Rectal smooth muscle tissue (tissue), 1 donor: ENCODE measurements around the gene UBE2J2.

Source experiments
- H3K27ac ChIP-seq: one replicate; pipeline ENCODE4 v1.7.0; 2013; ENCODE audit warnings: low read depth, low read length, inconsistent platforms
- H3K27me3 ChIP-seq: one replicate; pipeline ENCODE4 v1.7.0; 2013; ENCODE audit warnings: low read length; ENCODE audit not compliant: control insufficient read depth, insufficient read depth
- H3K36me3 ChIP-seq: one replicate; pipeline ENCODE4 v1.7.0; 2013; ENCODE audit warnings: low read length; ENCODE audit not compliant: control insufficient read depth, insufficient read depth
- H3K4me1 ChIP-seq: one replicate; pipeline ENCODE4 v1.7.0; 2013; ENCODE audit warnings: low read length; ENCODE audit not compliant: control insufficient read depth, insufficient read depth
- H3K4me3 ChIP-seq: one replicate; pipeline ENCODE4 v1.7.0; 2013; ENCODE audit warnings: low read length
- H3K9ac ChIP-seq: one replicate; pipeline ENCODE4 v1.7.0; 2013; ENCODE audit warnings: low read length

Gene UBE2J2

DNA sequence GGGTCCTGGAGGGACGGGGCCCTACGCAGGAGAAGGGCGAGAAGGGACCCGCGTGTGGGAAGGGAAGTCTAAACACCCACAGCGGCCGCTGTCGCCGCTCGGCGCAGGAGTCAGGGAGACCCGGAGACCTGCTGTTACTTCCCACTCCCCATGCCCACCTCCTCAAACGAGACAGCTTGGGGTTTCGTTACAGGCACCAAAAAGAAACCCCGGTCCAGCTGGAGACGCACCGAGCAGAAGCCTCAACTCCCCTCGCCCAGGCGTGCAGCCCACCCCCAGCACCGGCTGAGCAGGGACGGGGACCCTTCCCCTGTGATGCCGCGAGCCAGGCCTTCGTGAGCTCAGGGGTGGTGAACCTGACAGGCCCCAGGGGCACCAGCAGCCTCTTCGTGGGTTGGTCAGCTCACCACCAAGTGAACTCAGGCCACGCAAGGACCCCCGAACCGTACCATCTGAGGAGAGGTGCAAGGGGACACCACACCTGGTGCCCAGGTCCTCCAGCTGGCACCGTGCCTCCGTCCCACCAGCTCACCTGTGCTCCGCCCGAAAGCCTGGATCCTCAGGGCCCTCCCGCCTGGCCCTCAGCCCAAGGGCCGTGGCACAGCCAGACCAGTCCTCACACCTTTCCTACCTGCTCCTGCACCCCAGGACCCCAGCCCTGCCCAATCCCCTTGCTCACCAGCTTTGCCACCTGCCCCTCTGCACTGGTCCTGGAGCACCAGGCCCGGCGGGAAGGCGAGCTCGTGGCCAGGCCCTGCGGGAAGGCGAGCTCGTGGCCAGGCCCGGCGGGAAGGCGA, 46.9 kb downstream of the UBE2J2 start:
- Histone ChIP-seq H3K9ac (no peak overlapping the region), H3K36me3 (peaks cover 34% of the 10 kb centered on the region), H3K27me3 (no peaks in the 10 kb centered on the region), H3K4me1 (peaks cover 4% of the 10 kb centered on the region), H3K27ac (no peak overlapping the region), H3K4me3 (no peak overlapping the region)

DNA sequence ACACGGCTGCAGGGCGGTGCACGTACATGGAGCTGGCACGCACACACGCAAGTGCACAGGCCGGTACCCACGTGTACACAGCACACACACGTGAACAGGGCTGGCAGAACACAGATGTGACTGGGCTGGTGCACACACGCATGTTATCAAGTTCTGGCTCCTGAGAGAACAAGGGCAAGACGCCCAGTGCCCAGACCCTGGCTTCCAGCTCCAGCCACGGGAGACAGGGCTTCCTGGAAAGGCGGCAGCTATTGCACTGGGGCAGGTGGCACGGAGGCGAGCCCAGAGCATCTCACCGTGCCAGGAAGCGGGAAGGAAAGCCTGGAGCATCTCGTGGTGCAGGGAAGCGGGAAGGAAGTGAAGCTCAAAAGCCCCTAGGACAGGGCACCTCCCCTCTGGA, 47.7 kb downstream of the UBE2J2 start:
- no peak overlapping the region for H3K4me3 ChIP-seq
- H3K9ac ChIP-seq: no peak overlapping the region
- peaks cover 4% of the 10 kb centered on the region for H3K4me1 ChIP-seq
- no peaks in the 10 kb centered on the region for H3K27me3 ChIP-seq
- no peak overlapping the region for H3K27ac ChIP-seq
- peaks cover 37% of the 10 kb centered on the region for H3K36me3 ChIP-seq

GRCh38 chr1:1225238-1225845, 48.3 kb downstream of the UBE2J2 start:
- Histone ChIP-seq H3K27me3 (no peaks in the 10 kb centered on the region), H3K27ac (no peak overlapping the region), H3K4me1 (peaks cover 4% of the 10 kb centered on the region), H3K9ac (no peak overlapping the region), H3K4me3 (no peak overlapping the region), H3K36me3 (peaks cover 38% of the 10 kb centered on the region)

DNA sequence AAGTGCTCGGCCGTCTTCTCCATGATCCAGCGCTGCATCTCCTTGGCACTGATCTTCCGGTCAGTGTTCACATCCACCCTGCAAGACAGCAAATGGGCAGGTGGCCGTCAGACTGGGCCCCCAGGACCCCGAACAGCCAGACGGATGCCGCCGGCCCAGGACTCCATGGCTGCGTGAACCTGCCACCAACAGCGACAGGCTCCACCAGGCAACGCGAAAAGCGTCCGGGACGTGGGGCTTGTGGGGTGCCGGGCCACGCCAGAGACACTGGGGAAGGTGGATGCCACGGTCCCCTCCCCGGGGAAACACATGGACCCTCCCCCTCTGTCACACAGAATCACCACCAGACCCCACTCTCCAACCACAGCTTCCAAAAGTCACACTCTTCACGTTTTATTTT, 49.8 kb downstream of the UBE2J2 start:
- H3K4me1 ChIP-seq: no peaks in the 10 kb centered on the region
- H3K27me3 ChIP-seq: no peaks in the 10 kb centered on the region
- H3K9ac ChIP-seq: no peak overlapping the region
- H3K27ac ChIP-seq: no peak overlapping the region
- peaks cover 40% of the 10 kb centered on the region for H3K36me3 ChIP-seq
- no peak overlapping the region for H3K4me3 ChIP-seq

DNA sequence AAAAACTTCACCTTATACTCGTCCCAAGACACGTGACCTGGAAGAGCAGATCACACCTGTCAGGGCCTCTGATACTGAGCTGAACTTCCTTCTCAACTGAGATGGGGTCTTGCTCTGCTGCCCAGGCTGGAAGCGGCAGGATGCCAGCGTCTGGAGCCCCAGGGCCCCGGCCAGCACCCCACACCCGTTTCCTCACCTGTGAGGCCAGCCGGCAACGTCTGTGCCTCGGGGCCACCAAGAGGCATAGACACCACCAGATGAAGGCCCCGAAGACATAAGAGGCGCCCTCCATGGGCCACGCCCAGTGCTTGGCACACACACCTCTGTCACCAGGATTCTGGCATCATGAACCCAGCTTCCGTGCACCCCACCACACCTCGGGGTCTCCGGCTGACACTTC, 50.3 kb downstream of the UBE2J2 start:
- H3K27me3 ChIP-seq: no peaks in the 10 kb centered on the region
- H3K4me3 ChIP-seq: no peak overlapping the region
- H3K27ac ChIP-seq: no peak overlapping the region
- H3K4me1 ChIP-seq: no peaks in the 10 kb centered on the region
- no peak overlapping the region for H3K9ac ChIP-seq
- peaks cover 41% of the 10 kb centered on the region for H3K36me3 ChIP-seq

DNA sequence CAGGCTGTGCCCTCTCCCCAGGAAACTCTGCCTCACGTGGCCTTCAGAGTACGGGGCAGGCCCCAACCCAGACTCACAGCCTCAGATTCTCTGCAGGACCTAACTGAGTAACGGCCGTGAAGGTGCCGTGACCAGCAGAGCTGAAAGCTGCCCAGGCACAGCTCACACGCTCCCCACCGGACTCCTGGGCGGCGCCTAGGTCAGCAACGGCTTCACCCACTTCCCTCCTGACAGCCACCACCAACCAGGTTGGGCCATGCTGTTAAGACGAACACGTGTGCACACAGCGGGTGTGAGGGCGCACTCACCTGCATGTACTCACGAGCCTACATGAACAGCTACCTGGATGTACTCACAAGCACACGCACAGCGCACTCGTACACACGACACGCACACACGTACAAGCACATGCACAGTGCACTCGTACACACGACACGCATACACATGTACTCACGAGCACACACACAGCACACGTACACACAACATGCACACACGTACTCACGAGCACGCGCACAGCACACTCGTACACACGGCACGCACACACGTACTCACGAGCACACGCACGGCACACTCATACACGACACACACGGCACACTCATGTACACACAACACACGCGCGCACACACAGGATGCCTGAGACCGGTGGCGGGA, 51.0 kb downstream of the UBE2J2 start:
- Histone ChIP-seq H3K36me3 (peaks cover 36% of the 10 kb centered on the region), H3K4me1 (no peaks in the 10 kb centered on the region), H3K9ac (no peak overlapping the region), H3K27me3 (no peaks in the 10 kb centered on the region), H3K4me3 (no peak overlapping the region), H3K27ac (no peak overlapping the region)

- Histone ChIP-seq H3K4me3 (no peak overlapping the region), H3K4me1 (no peaks in the 10 kb centered on the region), H3K9ac (no peak overlapping the region), H3K27me3 (no peaks in the 10 kb centered on the region), H3K36me3 (peaks cover 33% of the 10 kb centered on the region), H3K27ac (no peak overlapping the region)
Observed at GRCh38 chr1:1221887-1222574, 51.6 kb downstream of the UBE2J2 start.

GRCh38 chr1:1220197-1220596, 53.5 kb downstream of the UBE2J2 start:
- Histone ChIP-seq H3K4me3 (no peak overlapping the region), H3K27me3 (no peaks in the 10 kb centered on the region), H3K9ac (no peak overlapping the region), H3K4me1 (no peaks in the 10 kb centered on the region), H3K27ac (no peak overlapping the region), H3K36me3 (peaks cover 39% of the 10 kb centered on the region)

DNA sequence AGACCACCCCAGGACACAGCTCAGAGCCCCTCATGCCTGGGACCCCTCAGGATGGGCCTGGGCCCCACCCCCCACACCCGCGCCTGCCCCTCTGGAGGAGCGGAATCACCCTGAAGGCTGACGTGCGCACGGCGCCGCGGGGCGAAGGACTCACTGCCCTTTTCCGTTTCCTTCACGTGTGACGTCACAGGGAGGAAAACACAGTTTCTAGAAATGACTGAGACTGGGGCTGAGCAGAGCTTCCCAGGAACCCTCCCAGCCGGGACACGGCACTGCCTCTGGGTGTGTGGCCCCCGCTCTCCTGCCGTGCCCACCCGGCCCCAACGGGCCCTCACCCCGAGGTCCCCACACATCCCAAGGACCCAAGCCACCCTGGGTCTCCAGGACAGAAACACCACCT, 54.3 kb downstream of the UBE2J2 start:
- no peak overlapping the region for H3K4me3 ChIP-seq
- peaks cover 33% of the 10 kb centered on the region for H3K36me3 ChIP-seq
- H3K9ac ChIP-seq: no peak overlapping the region
- H3K27ac ChIP-seq: no peak overlapping the region
- H3K27me3 ChIP-seq: no peaks in the 10 kb centered on the region
- H3K4me1 ChIP-seq: no peaks in the 10 kb centered on the region

DNA sequence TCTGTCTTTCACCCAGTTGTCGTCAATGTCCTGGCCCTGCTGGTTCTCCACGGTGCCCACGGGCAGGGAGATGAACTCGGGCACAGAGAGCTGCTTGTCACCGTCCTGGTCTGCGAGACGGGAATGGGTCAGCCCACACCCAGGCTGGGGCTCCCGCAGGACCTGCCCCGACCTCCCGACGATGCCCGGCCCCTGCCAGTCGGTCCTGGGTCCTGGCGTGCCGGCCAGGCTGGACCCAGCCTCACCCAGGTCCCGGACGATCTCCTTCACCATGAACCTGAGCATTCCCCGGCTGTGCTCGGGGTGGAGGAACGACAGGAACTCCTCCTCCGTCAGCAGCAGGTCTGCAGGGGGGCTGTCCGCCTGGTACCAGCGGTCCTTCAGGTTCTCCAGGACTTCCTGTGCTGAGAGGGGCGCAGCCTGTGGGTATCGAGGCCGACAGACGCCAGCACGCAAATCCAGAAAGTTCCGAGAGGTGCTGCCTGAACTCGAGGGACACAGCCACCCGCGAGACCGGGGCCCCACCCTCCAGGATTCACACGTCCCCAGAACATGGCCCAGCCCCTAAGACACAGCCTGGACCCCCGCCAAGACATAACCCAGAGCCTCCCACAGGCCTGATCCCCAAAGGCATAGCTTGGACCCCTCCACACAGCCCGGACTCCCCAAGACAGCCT, 55.0 kb downstream of the UBE2J2 start:
- H3K27me3 ChIP-seq: no peaks in the 10 kb centered on the region
- no peak overlapping the region for H3K27ac ChIP-seq
- no peak overlapping the region for H3K9ac ChIP-seq
- peaks cover 33% of the 10 kb centered on the region for H3K36me3 ChIP-seq
- H3K4me3 ChIP-seq: no peak overlapping the region
- no peaks in the 10 kb centered on the region for H3K4me1 ChIP-seq

DNA sequence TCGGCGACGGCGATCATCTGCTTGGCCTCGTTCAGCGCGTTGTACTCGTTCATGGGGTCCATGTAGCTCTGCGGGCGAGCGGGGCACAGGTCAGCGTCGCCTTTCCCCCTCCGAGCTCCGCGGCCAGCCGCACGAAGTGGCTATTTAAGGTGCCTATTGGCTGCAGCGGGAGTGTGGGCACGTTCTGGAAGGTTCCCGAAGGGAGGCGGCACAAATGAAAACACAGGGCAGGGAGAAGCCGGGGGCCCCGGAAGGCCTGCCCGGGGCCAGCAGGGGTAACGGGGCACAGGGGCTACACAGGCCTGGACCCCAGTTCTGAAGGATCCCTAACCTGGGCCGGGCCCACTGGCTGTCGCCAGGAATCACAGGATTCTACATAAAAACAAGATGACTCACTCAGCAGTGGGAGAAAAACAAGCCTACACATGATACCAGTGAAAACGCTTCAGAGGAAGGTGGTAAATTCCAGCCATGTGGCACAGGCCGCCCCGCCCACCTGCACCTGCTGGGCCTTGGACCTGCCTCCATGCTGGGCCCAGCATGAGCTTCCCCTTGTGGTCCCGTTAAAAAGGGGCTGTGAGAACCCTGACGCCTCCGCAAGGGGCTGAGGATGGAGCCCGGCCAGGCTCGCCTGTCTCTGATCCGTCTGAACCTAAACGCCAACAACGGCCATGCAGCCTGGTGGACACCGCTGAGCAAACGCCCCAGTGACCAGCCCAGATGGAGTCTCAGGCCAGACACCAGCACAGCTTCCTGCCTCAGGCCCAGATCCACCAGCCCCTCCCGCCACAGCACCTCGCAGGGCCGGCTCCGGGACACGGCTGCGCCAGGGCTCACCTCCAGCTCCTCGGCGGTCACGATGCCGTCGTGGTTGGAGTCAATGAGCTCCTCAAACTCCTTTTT, 55.8 kb downstream of the UBE2J2 start:
- H3K4me1 ChIP-seq: no peaks in the 10 kb centered on the region
- H3K27me3 ChIP-seq: peaks cover 2% of the 10 kb centered on the region
- no peak overlapping the region for H3K9ac ChIP-seq
- H3K27ac ChIP-seq: no peak overlapping the region
- peaks cover 29% of the 10 kb centered on the region for H3K36me3 ChIP-seq
- H3K4me3 ChIP-seq: no peak overlapping the region
